ENCODE results near the gene ADAT1.
A peak's percentile ranks its signal among the peaks of the same experiment; 100 is the strongest.
"Not testable (repeated sequence)": the region's sequence is repeated elsewhere in the genome, so short reads cannot be mapped to it uniquely, and the experiment has no call there.

The ADAT1 gene

GRCh38 chr16:75620326-75621169, 2.5 kb downstream of the ADAT1 start:
- DNase-seq (ENCODE audit: low spot score) = no peak

- no peak for DNase-seq (ENCODE audit: low spot score)
These were observed 4.3 kb downstream of the ADAT1 start for GRCh38 chr16:75618780-75619179.

- no peak for DNase-seq (ENCODE audit: low spot score)
These were observed 6.0 kb downstream of the ADAT1 start for GRCh38 chr16:75617121-75617520.

- no peak for DNase-seq (ENCODE audit: low spot score)
These were observed 6.5 kb downstream of the ADAT1 start for GRCh38 chr16:75616521-75617010.

- no peak for DNase-seq (ENCODE audit: low spot score)
These were observed 7.5 kb downstream of the ADAT1 start for GRCh38 chr16:75615619-75616018.

- no peak for DNase-seq (ENCODE audit: low spot score)
These were observed 8.8 kb downstream of the ADAT1 start for GRCh38 chr16:75614066-75614897.

- no peak for DNase-seq (ENCODE audit: low spot score)
These were observed 16.6 kb downstream of the ADAT1 start for GRCh38 chr16:75606507-75606906.

GRCh38 chr16:75603241-75603640, 19.8 kb downstream of the ADAT1 start:
- DNase-seq (ENCODE audit: low spot score) = no peak

- peak; percentile 18 for DNase-seq (ENCODE audit: low spot score)
These were observed 23.4 kb downstream of the ADAT1 start for GRCh38 chr16:75599452-75600277.

- DNase-seq (ENCODE audit: low spot score) = peak; percentile 28
These were observed 29.0 kb downstream of the ADAT1 start for GRCh38 chr16:75593825-75594820.

- DNase-seq (ENCODE audit: low spot score) = no peak
These were observed 29.8 kb downstream of the ADAT1 start for GRCh38 chr16:75593308-75593707.

GRCh38 chr16:75591927-75592326, 31.2 kb downstream of the ADAT1 start:
- not testable (repeated sequence) for DNase-seq (ENCODE audit: low spot score)

GRCh38 chr16:75590920-75591843, 31.9 kb downstream of the ADAT1 start:
- peak; percentile 86 for DNase-seq (ENCODE audit: low spot score)

GRCh38 chr16:75589306-75589705, 33.8 kb downstream of the ADAT1 start:
- DNase-seq (ENCODE audit: low spot score) = no peak

- no peak for DNase-seq (ENCODE audit: low spot score)
These were observed 34.4 kb downstream of the ADAT1 start for GRCh38 chr16:75588716-75589115.

GRCh38 chr16:75584108-75584507, 39.0 kb downstream of the ADAT1 start:
- DNase-seq (ENCODE audit: low spot score) = no peak

GRCh38 chr16:75579281-75579834, 43.7 kb downstream of the ADAT1 start:
- no peak for DNase-seq (ENCODE audit: low spot score)

GRCh38 chr16:75578725-75579124, 44.4 kb downstream of the ADAT1 start:
- DNase-seq (ENCODE audit: low spot score) = no peak

- DNase-seq (ENCODE audit: low spot score) = no peak
These were observed 44.9 kb downstream of the ADAT1 start for GRCh38 chr16:75578212-75578611.

Measured in AG08395 (cell line).